ENCODE measurements around the gene RHOV.

RHOV gene

GRCh38 chr15:40829115-40829514, 44.9 kb downstream of the RHOV start:
- H3K9me3 ChIP-seq, result no peaks in the 10 kb centered on the region
- TF ChIP-seq CTCF (IDR thresholded peaks at IDR 0.05; ENCODE audit: low read depth, low read length), result no peak
- H3K36me3 ChIP-seq, result no peaks in the 10 kb centered on the region
- H3K4me1 ChIP-seq, result no peaks in the 10 kb centered on the region
- no peaks in the 10 kb centered on the region for H3K27me3 ChIP-seq
- no peak overlapping the region for H3K4me3 ChIP-seq (ENCODE audit: low read depth, low read length)
- DNase-seq, result no peak

GRCh38 chr15:40828447-40829036, 45.5 kb downstream of the RHOV start, which contains the start of gene PPP1R14D:
Gene PPP1R14D, minus strand, starts transcription at chr15:40828708. Its CDS starts 67 bp downstream, at chr15:40828641.
- Histone ChIP-seq H3K4me1 (no peaks in the 10 kb centered on the region), H3K4me3 (ENCODE audit: low read depth, low read length) (no peak within 1 kb of the TSS), H3K9me3 (no peaks in the 10 kb centered on the region), H3K27me3 (no peaks in the 10 kb centered on the region), H3K36me3 (no peaks in the 10 kb centered on the region)
- TF ChIP-seq CTCF (IDR thresholded peaks at IDR 0.05; ENCODE audit: low read depth, low read length), result no peak
- DNase-seq, result no peak

- Histone ChIP-seq H3K27me3 (no peaks in the 10 kb centered on the region), H3K4me3 (ENCODE audit: low read depth, low read length) (no peak overlapping the region), H3K36me3 (no peaks in the 10 kb centered on the region), H3K4me1 (no peaks in the 10 kb centered on the region), H3K9me3 (no peaks in the 10 kb centered on the region)
- no peak for TF ChIP-seq CTCF (IDR thresholded peaks at IDR 0.05; ENCODE audit: low read depth, low read length)
- no peak for DNase-seq
These were observed 47.5 kb downstream of the RHOV start for GRCh38 chr15:40826423-40827075.

GRCh38 chr15:40825661-40826422, 48.2 kb downstream of the RHOV start:
- no peaks in the 10 kb centered on the region for H3K9me3 ChIP-seq
- no peak overlapping the region for H3K4me3 ChIP-seq (ENCODE audit: low read depth, low read length)
- H3K36me3 ChIP-seq, result no peaks in the 10 kb centered on the region
- DNase-seq, result no peak
- no peaks in the 10 kb centered on the region for H3K27me3 ChIP-seq
- no peak for TF ChIP-seq CTCF (IDR thresholded peaks at IDR 0.05; ENCODE audit: low read depth, low read length)
- no peaks in the 10 kb centered on the region for H3K4me1 ChIP-seq

- no peaks in the 10 kb centered on the region for H3K9me3 ChIP-seq
- no peak for DNase-seq
- no peak for TF ChIP-seq CTCF (IDR thresholded peaks at IDR 0.05; ENCODE audit: low read depth, low read length)
- no peak overlapping the region for H3K4me3 ChIP-seq (ENCODE audit: low read depth, low read length)
- H3K36me3 ChIP-seq, result no peaks in the 10 kb centered on the region
- no peaks in the 10 kb centered on the region for H3K4me1 ChIP-seq
- H3K27me3 ChIP-seq, result no peaks in the 10 kb centered on the region
These were observed 50.3 kb downstream of the RHOV start for GRCh38 chr15:40823572-40824343.

Data from BE2C (cell line).